ENCODE data around the gene SBF2.

- no peak for TF ChIP-seq CTCF (IDR thresholded peaks at IDR 0.05; ENCODE audit: low read depth, low read length, poor library complexity, severe bottlenecking)
- no peak for TF ChIP-seq EZH2phosphoT487 (IDR thresholded peaks at IDR 0.05; ENCODE audit: borderline replicate concordance, low read length)
Observed at GRCh38 chr11:9952511-9953196, 341.4 kb downstream of the SBF2 start.
